ENCODE measurements around the gene WNT10A. TPM values are rescaled to one million over a fixed set of nuclear protein-coding genes. Genes with fewer than 3 reads are reported as not detected.
"Not testable (repeated sequence)": the region's sequence is repeated elsewhere in the genome, so short reads cannot be mapped to it uniquely, and the experiment has no call there.

Gene WNT10A
- total RNA-seq, 3 donors from 2014 or later (not counting 1 experiment from before 2014, with no cell fraction given) = 0.92 to 2.9 (median 2.9) TPM

GRCh38 chr2:218839430-218839829 is 41.2 kb upstream of the WNT10A start:
- peaks cover 8% of the 10 kb centered on the region for H3K36me3 Mint-ChIP-seq
- peaks cover 31 to 68% of the 10 kb centered on the region in 2 donors for H3K27me3 Mint-ChIP-seq (ENCODE audit: low read depth in 2 of 2)
- no peaks in the 10 kb centered on the region for H3K4me1 ChIP-seq (ENCODE audit: control insufficient read depth, insufficient read depth, low read length)
- H3K27ac ChIP-seq (ENCODE audit: low read length) = no peak overlapping the region
- no peaks in the 10 kb centered on the region for H3K9me3 ChIP-seq (ENCODE audit: control insufficient read depth, insufficient read depth, low read length)
- H3K27ac Mint-ChIP-seq = no peak overlapping the region
- H3K36me3 ChIP-seq (ENCODE audit: control insufficient read depth, insufficient read depth, low read length) = no peaks in the 10 kb centered on the region
- DNase-seq (no peak), ATAC-seq (no peak)
- no peak for TF ChIP-seq CTCF (IDR thresholded peaks at IDR 0.05)
- H3K4me3 Mint-ChIP-seq = no peak overlapping the region
- no peaks in the 10 kb centered on the region for H3K9me3 Mint-ChIP-seq
- H3K27me3 ChIP-seq (ENCODE audit: control insufficient read depth, insufficient read depth, low read length) = no peaks in the 10 kb centered on the region
- H3K4me3 ChIP-seq (ENCODE audit: low read length) = no peak overlapping the region
- intact Hi-C loops (cut with micrococcal nuclease) = no loop called here
- no peaks in the 10 kb centered on the region for H3K4me1 Mint-ChIP-seq
- 86% methylated on average over 4 of the region's 4 CpGs for WGBS (ENCODE audit: insufficient coverage)

GRCh38 chr2:218839888-218840287 is 40.8 kb upstream of the WNT10A start:
- H3K27ac ChIP-seq (ENCODE audit: low read length) = no peak overlapping the region
- ATAC-seq (no peak), DNase-seq (no peak)
- H3K9me3 Mint-ChIP-seq = no peaks in the 10 kb centered on the region
- no peak overlapping the region for H3K4me3 Mint-ChIP-seq
- H3K4me1 Mint-ChIP-seq = no peaks in the 10 kb centered on the region
- no peaks in the 10 kb centered on the region for H3K4me1 ChIP-seq (ENCODE audit: control insufficient read depth, insufficient read depth, low read length)
- WGBS (ENCODE audit: insufficient coverage) = no CpG with 5 or more reads among the region's 1 CpG
- peaks cover 30 to 63% of the 10 kb centered on the region in 2 donors for H3K27me3 Mint-ChIP-seq (ENCODE audit: low read depth in 2 of 2)
- TF ChIP-seq CTCF (IDR thresholded peaks at IDR 0.05) = no peak
- H3K27ac Mint-ChIP-seq = no peak overlapping the region
- H3K4me3 ChIP-seq (ENCODE audit: low read length) = no peak overlapping the region
- intact Hi-C loops (cut with micrococcal nuclease) = no loop called here
- H3K36me3 Mint-ChIP-seq = peaks cover 8% of the 10 kb centered on the region
- H3K27me3 ChIP-seq (ENCODE audit: control insufficient read depth, insufficient read depth, low read length) = no peaks in the 10 kb centered on the region
- H3K36me3 ChIP-seq (ENCODE audit: control insufficient read depth, insufficient read depth, low read length) = no peaks in the 10 kb centered on the region
- no peaks in the 10 kb centered on the region for H3K9me3 ChIP-seq (ENCODE audit: control insufficient read depth, insufficient read depth, low read length)

- H3K27me3 ChIP-seq (ENCODE audit: control insufficient read depth, insufficient read depth, low read length); H3K36me3 ChIP-seq (ENCODE audit: control insufficient read depth, insufficient read depth, low read length); H3K4me1 Mint-ChIP-seq; H3K4me3 Mint-ChIP-seq; H3K27ac ChIP-seq (ENCODE audit: low read length); H3K36me3 Mint-ChIP-seq; ATAC-seq; H3K9me3 ChIP-seq (ENCODE audit: control insufficient read depth, insufficient read depth, low read length); H3K9me3 Mint-ChIP-seq; H3K4me1 ChIP-seq (ENCODE audit: control insufficient read depth, insufficient read depth, low read length); H3K27ac Mint-ChIP-seq; H3K4me3 ChIP-seq (ENCODE audit: low read length); DNase-seq; intact Hi-C loops (cut with micrococcal nuclease): not testable (repeated sequence)
- H3K27me3 Mint-ChIP-seq (ENCODE audit: low read depth in 2 of 2) = peaks cover 9 to 28% of the 10 kb centered on the region in 2 donors
- 83% methylated on average over 2 of the region's 5 CpGs for WGBS (ENCODE audit: insufficient coverage)
These were observed 36.3 kb upstream of the WNT10A start for GRCh38 chr2:218844334-218844733.

- ATAC-seq; H3K9me3 ChIP-seq (ENCODE audit: control insufficient read depth, insufficient read depth, low read length); H3K4me1 Mint-ChIP-seq: not testable (repeated sequence)
These were observed 33.7 kb upstream of the WNT10A start for GRCh38 chr2:218846963-218847362.

More at GRCh38 chr2:218846963-218847362, 33.7 kb upstream of the WNT10A start:
- H3K27me3 Mint-ChIP-seq (ENCODE audit: low read depth in 2 of 2) = peaks cover 12% of the 10 kb centered on the region in 2 donors
- not testable (repeated sequence) for H3K27me3 ChIP-seq (ENCODE audit: control insufficient read depth, insufficient read depth, low read length); DNase-seq; H3K4me1 ChIP-seq (ENCODE audit: control insufficient read depth, insufficient read depth, low read length); H3K4me3 Mint-ChIP-seq; H3K4me3 ChIP-seq (ENCODE audit: low read length); H3K27ac ChIP-seq (ENCODE audit: low read length); H3K36me3 ChIP-seq (ENCODE audit: control insufficient read depth, insufficient read depth, low read length); H3K36me3 Mint-ChIP-seq; H3K9me3 Mint-ChIP-seq; H3K27ac Mint-ChIP-seq
- 94% methylated on average over 10 of the region's 18 CpGs for WGBS (ENCODE audit: insufficient coverage)
- intact Hi-C loops (cut with micrococcal nuclease) = loop anchor here (1.0 to 2.0 kb wide), 2 partner anchors 136 to 198 kb away; no protein-coding TSS in a partner anchor

Data from natural killer cell (primary cell).